Left lung (tissue), 10 donors: ENCODE measurements around the gene GBE1. TPM values are rescaled to one million over a fixed set of nuclear protein-coding genes. Genes with fewer than 3 reads are reported as not detected.

Source experiments
- ATAC-seq: fragments of 200-7000 bp; cut with Tn5 transposase; one replicate; pipeline ENCODE4 v1.9.1; 2020; ENCODE audit warnings: moderate library complexity
- DNase-seq, 4 donors: peaks; one replicate each; pipeline ENCODE4 v3.0.0-alpha.2; 2013 to 2020
- H3K27ac ChIP-seq, 2 donors: fragments of 200-600 bp; sonication (generic) in 1 of 2; one replicate each; pipeline versions ENCODE4 v1.5.0 to v1.8.0; 2020 to 2021
- H3K27me3 ChIP-seq, 2 donors: fragments of 200-600 bp; sonication (generic) in 1 of 2; one replicate each; pipeline versions ENCODE4 v1.5.0 to v1.8.0; 2020 to 2021
- H3K36me3 ChIP-seq, 2 donors: fragments of 200-600 bp; sonication (generic) in 1 of 2; one replicate each; pipeline versions ENCODE4 v1.5.0 to v1.8.0; 2020 to 2021
- H3K4me1 ChIP-seq, 2 donors: fragments of 200-600 bp; one replicate each; pipeline ENCODE4 v1.8.0; 2021
- H3K4me3 ChIP-seq, 2 donors: fragments of 200-600 bp; sonication (generic) in 1 of 2; one replicate each; pipeline versions ENCODE4 v1.5.0 to v1.8.0; 2020 to 2021; ENCODE audit warnings: mild to moderate bottlenecking in 1 of 2
- H3K9me3 ChIP-seq, 2 donors: fragments of 200-600 bp; sonication (generic) in 1 of 2; one replicate each; pipeline versions ENCODE4 v1.5.0 to v1.8.0; 2020 to 2021
- intact Hi-C, 2 donors: fragments of 100-400 bp; cut with DNase I; formaldehyde crosslinking; loops; one replicate each; pipeline versions ENCODE4 v1.11.2 to v1.14.2; 2022
- polyA plus RNA-seq, 6 donors: library from polyadenylated mRNA; unstranded; fragments of 120-200 nt; gene quantifications; one replicate each; pipeline ENCODE4 v1.2.1, GENCODE V29; 2013; ENCODE audit not compliant: insufficient read length in 6 of 6
- total RNA-seq, 2 donors: library from RNA; stranded (reverse); fragmentation: NEBNext Ultra II Directional; extraction: Animal tissue kit (Norgen Biotek cat#: 25700); gene quantifications; one replicate each; pipeline ENCODE4 v1.2.1, GENCODE V29; 2021
- TF ChIP-seq, protein P1 (sequence below), 2 donors: fragments of 200-600 bp; sonication (generic) in 1 of 2; IDR thresholded peaks; one replicate each; pipeline versions ENCODE4 v1.5.0 to v1.8.0; 2021; ENCODE audit warnings: antibody characterized with exemption in 2 of 2
- donor health status: DM: no; HTN: yes; CAD: no.
- donor health status: DM: no; HTN: no; CAD: no.

Gene GBE1
- total and polyA plus RNA-seq, 8 donors: 13.3 to 53.1 (median 16.3) TPM

DNA sequence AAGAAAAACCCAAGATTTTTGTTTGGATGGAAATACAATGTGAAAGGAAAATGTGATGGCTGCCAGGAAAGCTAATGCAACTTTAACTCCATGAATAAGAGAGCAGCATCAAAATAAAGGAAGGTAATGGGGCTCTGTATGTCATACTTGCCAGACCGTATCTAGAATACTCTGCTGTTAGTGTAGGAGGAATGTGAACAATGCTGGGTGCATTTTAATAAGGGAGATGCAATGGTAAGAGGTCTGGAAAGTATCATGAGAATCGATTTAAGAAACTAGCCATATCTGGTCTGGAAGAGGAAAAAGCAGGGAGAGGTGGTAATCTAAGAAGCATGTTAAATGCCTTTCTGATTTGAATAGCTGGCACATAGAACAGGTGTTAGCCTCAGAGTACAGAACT is 239.6 kb downstream of the GBE1 start:
- intact Hi-C loops: no loop called here
- H3K27me3 ChIP-seq: no peaks in the 10 kb centered on the region
- DNase-seq (no peak), ATAC-seq (no peak)
- no peak overlapping the region for H3K4me3 ChIP-seq
- no peaks in the 10 kb centered on the region for H3K4me1 ChIP-seq
- no peaks in the 10 kb centered on the region for H3K9me3 ChIP-seq
- no peak overlapping the region for H3K27ac ChIP-seq
- no peaks in the 10 kb centered on the region for H3K36me3 ChIP-seq
- TF ChIP-seq, protein P1, sequence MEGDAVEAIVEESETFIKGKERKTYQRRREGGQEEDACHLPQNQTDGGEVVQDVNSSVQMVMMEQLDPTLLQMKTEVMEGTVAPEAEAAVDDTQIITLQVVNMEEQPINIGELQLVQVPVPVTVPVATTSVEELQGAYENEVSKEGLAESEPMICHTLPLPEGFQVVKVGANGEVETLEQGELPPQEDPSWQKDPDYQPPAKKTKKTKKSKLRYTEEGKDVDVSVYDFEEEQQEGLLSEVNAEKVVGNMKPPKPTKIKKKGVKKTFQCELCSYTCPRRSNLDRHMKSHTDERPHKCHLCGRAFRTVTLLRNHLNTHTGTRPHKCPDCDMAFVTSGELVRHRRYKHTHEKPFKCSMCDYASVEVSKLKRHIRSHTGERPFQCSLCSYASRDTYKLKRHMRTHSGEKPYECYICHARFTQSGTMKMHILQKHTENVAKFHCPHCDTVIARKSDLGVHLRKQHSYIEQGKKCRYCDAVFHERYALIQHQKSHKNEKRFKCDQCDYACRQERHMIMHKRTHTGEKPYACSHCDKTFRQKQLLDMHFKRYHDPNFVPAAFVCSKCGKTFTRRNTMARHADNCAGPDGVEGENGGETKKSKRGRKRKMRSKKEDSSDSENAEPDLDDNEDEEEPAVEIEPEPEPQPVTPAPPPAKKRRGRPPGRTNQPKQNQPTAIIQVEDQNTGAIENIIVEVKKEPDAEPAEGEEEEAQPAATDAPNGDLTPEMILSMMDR (IDR thresholded peaks at IDR 0.05): no peak

DNA sequence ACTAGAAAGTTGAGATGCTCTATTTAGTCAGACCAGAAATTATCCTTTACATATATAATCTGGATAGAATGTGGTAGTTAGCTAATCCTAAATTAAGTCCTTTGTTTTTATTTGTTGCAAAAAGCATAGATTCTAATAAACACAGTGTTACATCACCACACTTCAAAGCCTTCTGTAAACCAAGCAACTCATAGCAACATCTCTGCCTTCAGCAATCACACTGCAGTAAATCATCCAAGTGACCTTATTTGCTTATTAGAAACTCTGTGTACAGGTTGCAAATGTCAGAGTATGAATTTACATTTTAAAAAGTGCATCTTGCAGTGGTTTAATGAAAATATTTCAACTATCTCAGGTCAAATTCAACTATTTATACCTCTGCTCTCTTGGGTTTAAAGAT is 242.5 kb downstream of the GBE1 start:
- Histone ChIP-seq H3K4me1 (no peaks in the 10 kb centered on the region), H3K9me3 (no peaks in the 10 kb centered on the region), H3K4me3 (no peak overlapping the region), H3K27me3 (no peaks in the 10 kb centered on the region), H3K36me3 (no peaks in the 10 kb centered on the region), H3K27ac (no peak overlapping the region)
- TF ChIP-seq, protein P1 (IDR thresholded peaks at IDR 0.05): no peak
- ATAC-seq (no peak), DNase-seq (no peak)
- intact Hi-C loops: no loop called here

DNA sequence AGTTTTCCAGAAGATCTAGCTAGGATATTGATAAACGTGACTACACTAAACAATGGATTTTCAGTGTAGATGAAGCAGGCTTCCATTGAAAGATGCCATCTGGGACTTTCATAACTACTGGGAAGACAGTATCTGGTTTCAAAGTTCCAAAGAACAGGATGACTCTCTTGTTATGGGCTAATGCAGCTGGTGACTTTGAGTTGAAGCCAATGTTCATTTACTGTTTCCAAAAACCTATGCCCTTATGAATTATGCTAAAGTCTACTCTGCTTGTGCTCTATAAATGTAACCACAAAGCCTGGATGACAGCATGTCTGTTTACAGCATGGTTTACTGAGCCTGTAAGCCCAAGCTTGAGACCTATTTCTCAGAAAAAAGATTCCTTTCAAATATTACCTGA is 245.4 kb downstream of the GBE1 start:
- TF ChIP-seq, protein P1 (IDR thresholded peaks at IDR 0.05): no peak
- Histone ChIP-seq H3K4me3 (no peak overlapping the region), H3K36me3 (no peaks in the 10 kb centered on the region), H3K9me3 (no peaks in the 10 kb centered on the region), H3K27me3 (no peaks in the 10 kb centered on the region), H3K4me1 (no peaks in the 10 kb centered on the region), H3K27ac (no peak overlapping the region)
- DNase-seq (no peak), ATAC-seq (no peak)
- intact Hi-C loops: no loop called here

DNA sequence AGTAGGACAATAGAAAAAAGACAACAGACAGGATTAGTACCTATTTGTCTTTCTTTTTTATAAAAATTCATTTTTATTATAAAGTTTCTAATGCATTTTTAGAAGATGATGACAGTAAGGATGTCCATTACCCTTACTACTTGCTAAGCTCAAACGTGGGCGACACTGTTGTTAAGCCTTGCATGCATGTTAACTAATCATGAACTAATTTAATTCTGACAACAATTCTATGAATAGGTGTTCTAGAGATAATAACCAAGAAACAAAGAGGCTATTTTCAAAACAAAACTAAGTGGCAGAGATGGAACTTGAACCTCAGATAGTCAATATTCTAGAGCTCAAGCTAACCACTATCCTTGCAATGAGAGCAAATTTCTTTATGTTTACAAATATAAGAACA is 247.9 kb downstream of the GBE1 start:
- Histone ChIP-seq H3K36me3 (no peaks in the 10 kb centered on the region), H3K27me3 (no peaks in the 10 kb centered on the region), H3K9me3 (no peaks in the 10 kb centered on the region), H3K4me1 (no peaks in the 10 kb centered on the region), H3K4me3 (no peak overlapping the region), H3K27ac (no peak overlapping the region)
- intact Hi-C loops: no loop called here
- DNase-seq: no peak
- TF ChIP-seq, protein P1 (IDR thresholded peaks at IDR 0.05): no peak
- no peak for ATAC-seq

DNA sequence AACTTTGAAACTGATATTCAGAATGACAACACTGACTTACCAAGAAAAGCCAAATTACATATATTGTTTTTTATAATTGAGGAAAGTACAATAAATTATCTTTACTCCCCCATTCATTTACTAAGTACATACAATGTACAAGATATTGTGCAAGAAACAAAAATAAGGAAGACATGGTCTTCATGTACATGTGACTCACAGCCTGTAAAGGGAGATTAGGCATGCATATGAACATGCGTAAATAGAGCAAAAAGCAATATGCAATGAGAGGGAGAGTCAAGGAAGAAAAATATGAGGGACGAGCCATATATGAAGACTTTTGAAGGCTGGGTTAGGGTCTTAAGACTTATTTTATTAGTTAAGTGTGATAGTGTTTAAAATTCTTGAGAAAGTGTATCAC is 258.4 kb downstream of the GBE1 start:
- no peaks in the 10 kb centered on the region for H3K27me3 ChIP-seq
- peaks cover 0 to 3% of the 10 kb centered on the region in 2 donors for H3K36me3 ChIP-seq
- DNase-seq: no peak
- TF ChIP-seq, protein P1 (IDR thresholded peaks at IDR 0.05): no peak
- no peaks in the 10 kb centered on the region for H3K9me3 ChIP-seq
- no peaks in the 10 kb centered on the region for H3K4me1 ChIP-seq
- H3K4me3 ChIP-seq: no peak overlapping the region
- intact Hi-C loops: no loop called here
- H3K27ac ChIP-seq: no peak overlapping the region
- ATAC-seq: no peak
